Astrocyte (in vitro differentiated cells and primary cell): Measurements from ENCODE around the gene CLINT1. TPM values are rescaled to one million over a fixed set of nuclear protein-coding genes. Genes with fewer than 3 reads are reported as not detected.

Experiments used
- DNase-seq: peaks from one replicate; pipeline ENCODE4 v3.0.0-alpha.2; 2010; ENCODE audit warnings: low read depth
- FAIRE-seq: peaks from 2 replicates; lab custom pipeline; 2011; peaks lifted over from hg19 to GRCh38; lab: Jason Lieb, UNC
- H2AFZ ChIP-seq: 2 replicates; pipeline ENCODE4 v1.6.0; 2012; ENCODE audit warnings: low read depth, low read length, inconsistent platforms
- H3K27ac ChIP-seq: 2 replicates; pipeline ENCODE4 v1.5.1; 2011; ENCODE audit warnings: low read depth, low read length, inconsistent platforms
- H3K27me3 ChIP-seq: 2 replicates; pipeline ENCODE4 v1.6.0; 2011; ENCODE audit warnings: low read length, inconsistent platforms; ENCODE audit not compliant: insufficient read depth
- H3K36me3 ChIP-seq: 2 replicates; pipeline ENCODE4 v1.5.1; 2011; ENCODE audit warnings: low read length, inconsistent platforms; ENCODE audit not compliant: insufficient read depth
- H3K4me1 ChIP-seq: 2 replicates; pipeline ENCODE4 v1.5.1; 2011; ENCODE audit warnings: low read length, inconsistent platforms; ENCODE audit not compliant: insufficient read depth
- H3K4me2 ChIP-seq: 2 replicates; pipeline ENCODE4 v1.6.0; 2012; ENCODE audit warnings: low read length, inconsistent platforms
- H3K4me3 ChIP-seq: 2 replicates; pipeline ENCODE4 v1.5.1; 2011; ENCODE audit warnings: low read depth, mild to moderate bottlenecking, low read length, inconsistent platforms; ENCODE audit not compliant: insufficient read depth
- H3K79me2 ChIP-seq: 2 replicates; pipeline ENCODE4 v1.6.0; 2012; ENCODE audit warnings: mild to moderate bottlenecking, low read length, inconsistent platforms; ENCODE audit not compliant: insufficient read depth
- H3K9ac ChIP-seq: 2 replicates; pipeline ENCODE4 v1.6.0; 2012; ENCODE audit warnings: mild to moderate bottlenecking, low read length, inconsistent platforms
- H3K9me3 ChIP-seq: 2 replicates; pipeline ENCODE4 v1.5.1; 2012; ENCODE audit warnings: low read depth, mild to moderate bottlenecking, low read length, inconsistent platforms; ENCODE audit not compliant: insufficient read depth
- H4K20me1 ChIP-seq: 2 replicates; pipeline ENCODE4 v1.6.0; 2012; ENCODE audit warnings: low read length, inconsistent platforms; ENCODE audit not compliant: insufficient read depth
- H3K27ac Mint-ChIP-seq: one replicate; pipeline ENCODE4 v1.8.0; 2021; ENCODE audit warnings: mild to moderate bottlenecking, mixed read lengths; ENCODE audit not compliant: unreplicated experiment
- H3K27me3 Mint-ChIP-seq: one replicate; pipeline ENCODE4 v1.8.0; 2021; ENCODE audit warnings: low read depth, mixed read lengths; ENCODE audit not compliant: unreplicated experiment
- H3K36me3 Mint-ChIP-seq: one replicate; pipeline ENCODE4 v1.8.0; 2021; ENCODE audit warnings: low read depth, mixed read lengths; ENCODE audit not compliant: unreplicated experiment
- H3K4me1 Mint-ChIP-seq: one replicate; pipeline ENCODE4 v1.8.0; 2021; ENCODE audit warnings: low read depth, mixed read lengths; ENCODE audit not compliant: unreplicated experiment
- H3K4me3 Mint-ChIP-seq: one replicate; pipeline ENCODE4 v1.8.0; 2021; ENCODE audit warnings: mild to moderate bottlenecking, moderate library complexity, mixed read lengths; ENCODE audit not compliant: unreplicated experiment
- H3K9me3 Mint-ChIP-seq: one replicate; pipeline ENCODE4 v1.8.0; 2021; ENCODE audit warnings: mild to moderate bottlenecking, mixed read lengths; ENCODE audit not compliant: unreplicated experiment
- CTCF ChIP-seq: IDR thresholded peaks from 2 replicates; pipeline ENCODE4 v1.5.1; 2011; ENCODE audit warnings: low read depth, mild to moderate bottlenecking, inconsistent platforms, low read length, moderate library complexity; ENCODE audit not compliant: insufficient read depth
- EZH2 ChIP-seq: IDR thresholded peaks from 2 replicates; pipeline ENCODE4 v1.6.1; 2012; ENCODE audit warnings: mild to moderate bottlenecking, low read length, inconsistent platforms; ENCODE audit not compliant: insufficient read depth
- total RNA-seq: library from RNA; stranded (reverse); gene quantifications from 2 replicates; pipeline ENCODE4 v1.2.1, GENCODE V29; 2021

Gene CLINT1
- total RNA-seq, 1 donor from 2014 or later: 100 TPM

GRCh38 chr5:157739388-157740228 is 119.3 kb downstream of the CLINT1 start:
- H3K27ac ChIP-seq: no peak overlapping the region
- no peak overlapping the region for H2AFZ ChIP-seq
- no peaks in the 10 kb centered on the region for H4K20me1 ChIP-seq
- FAIRE-seq (no peak), DNase-seq (no peak)
- no peaks in the 10 kb centered on the region for H3K36me3 Mint-ChIP-seq
- H3K9me3 ChIP-seq: no peaks in the 10 kb centered on the region
- no peak overlapping the region for H3K4me2 ChIP-seq
- no peak overlapping the region for H3K4me3 Mint-ChIP-seq
- no peaks in the 10 kb centered on the region for H3K4me1 Mint-ChIP-seq
- H3K27ac Mint-ChIP-seq: no peak overlapping the region
- no peak overlapping the region for H3K9ac ChIP-seq
- TF ChIP-seq EZH2 (no peak), CTCF (no peak)
- H3K9me3 Mint-ChIP-seq: no peaks in the 10 kb centered on the region
- H3K36me3 ChIP-seq: peaks cover 11% of the 10 kb centered on the region
- H3K4me3 ChIP-seq: no peak overlapping the region
- no peaks in the 10 kb centered on the region for H3K27me3 Mint-ChIP-seq
- peaks cover 4% of the 10 kb centered on the region for H3K4me1 ChIP-seq
- peaks cover 7% of the 10 kb centered on the region for H3K79me2 ChIP-seq
- H3K27me3 ChIP-seq: no peaks in the 10 kb centered on the region

- H3K27me3 Mint-ChIP-seq: no peaks in the 10 kb centered on the region
- H3K36me3 Mint-ChIP-seq: no peaks in the 10 kb centered on the region
- Histone ChIP-seq H3K27ac (no peak overlapping the region), H2AFZ (no peak overlapping the region), H3K36me3 (peaks cover 22% of the 10 kb centered on the region), H3K4me1 (peaks cover 4% of the 10 kb centered on the region), H3K9me3 (no peaks in the 10 kb centered on the region), H3K4me3 (no peak overlapping the region), H3K27me3 (no peaks in the 10 kb centered on the region), H3K4me2 (no peak overlapping the region), H3K79me2 (peaks cover 6% of the 10 kb centered on the region), H4K20me1 (no peaks in the 10 kb centered on the region), H3K9ac (no peak overlapping the region)
- no peak for DNase-seq
- no peaks in the 10 kb centered on the region for H3K9me3 Mint-ChIP-seq
- TF ChIP-seq EZH2 (no peak), CTCF (no peak)
- no peak overlapping the region for H3K27ac Mint-ChIP-seq
- peaks cover 5% of the 10 kb centered on the region for H3K4me1 Mint-ChIP-seq
- FAIRE-seq: no peak
- H3K4me3 Mint-ChIP-seq: no peak overlapping the region
Observed at GRCh38 chr5:157735991-157736390, 123.0 kb downstream of the CLINT1 start.

Other genes starting within 250 kb of the CLINT1 start
- 0.14 and 0.19 TPM in 2 replicates for gene SOX30, start 206.7 kb downstream of the CLINT1 start, total RNA-seq
- not detected in 2 replicates for gene C5orf52, start 187.6 kb downstream of the CLINT1 start, total RNA-seq
- gene THG1L, start 127.7 kb downstream of the CLINT1 start, total RNA-seq: 9.4 and 9.7 TPM in 2 replicates
- gene LSM11, start 115.4 kb downstream of the CLINT1 start, total RNA-seq: 4.4 and 4.7 TPM in 2 replicates